Mesendoderm (in vitro differentiated cells): ENCODE results near the gene BOC.

Experiments
- DNase-seq: peaks from one replicate; pipeline ENCODE4 v3.0.0; 2013
- H2AK5ac ChIP-seq: 2 replicates; pipeline ENCODE4 v1.6.1; 2013; ENCODE audit warnings: low read length, inconsistent platforms
- H2BK120ac ChIP-seq: 2 replicates; pipeline ENCODE4 v1.6.1; 2013; ENCODE audit warnings: low read depth, mild to moderate bottlenecking, low read length, moderate library complexity, mixed read lengths
- H2BK15ac ChIP-seq: replicated peaks from 2 replicates; pipeline ENCODE4 v1.6.1; 2013; ENCODE audit warnings: low read depth, mild to moderate bottlenecking, moderate library complexity
- H2BK5ac ChIP-seq: 2 replicates; pipeline ENCODE4 v1.6.1; 2013; ENCODE audit warnings: low read length, inconsistent platforms
- H3K18ac ChIP-seq: 2 replicates; pipeline ENCODE4 v1.6.1; 2013; ENCODE audit warnings: mild to moderate bottlenecking, low read length, mixed read lengths
- H3K23ac ChIP-seq: one replicate; pipeline ENCODE4 v1.6.1; 2013; ENCODE audit warnings: low read length
- H3K27ac ChIP-seq: 2 replicates; pipeline ENCODE4 v1.5.1; 2013; ENCODE audit warnings: low read depth, mild to moderate bottlenecking, inconsistent platforms, low read length, moderate library complexity
- H3K27me3 ChIP-seq: 2 replicates; pipeline ENCODE4 v1.6.1; 2013; ENCODE audit warnings: low read length, control low read depth, mild to moderate bottlenecking, inconsistent platforms; ENCODE audit not compliant: insufficient read depth, poor library complexity
- H3K36me3 ChIP-seq: 2 replicates; pipeline ENCODE4 v1.6.1; 2013; ENCODE audit warnings: low read length, inconsistent platforms; ENCODE audit not compliant: control insufficient read depth, insufficient read depth
- H3K4ac ChIP-seq: one replicate; pipeline ENCODE4 v1.6.1; 2013; ENCODE audit warnings: low read depth, mild to moderate bottlenecking, low read length, moderate library complexity
- H3K4me1 ChIP-seq: 2 replicates; pipeline ENCODE4 v1.6.1; 2013; ENCODE audit warnings: low read depth, low read length, inconsistent platforms; ENCODE audit not compliant: control insufficient read depth
- H3K4me2 ChIP-seq: 2 replicates; pipeline ENCODE4 v1.6.1; 2013; ENCODE audit warnings: low read length
- H3K4me3 ChIP-seq: 2 replicates; pipeline ENCODE4 v1.5.1; 2013; ENCODE audit warnings: mild to moderate bottlenecking, low read length
- H3K56ac ChIP-seq: one replicate; pipeline ENCODE4 v1.6.1; 2013; ENCODE audit warnings: low read length
- H3K79me1 ChIP-seq: 2 replicates; pipeline ENCODE4 v1.6.1; 2013; ENCODE audit warnings: low read length, inconsistent platforms
- H3K79me2 ChIP-seq: 2 replicates; pipeline ENCODE4 v1.6.1; 2013; ENCODE audit warnings: mild to moderate bottlenecking, low read length; ENCODE audit not compliant: control insufficient read depth, insufficient read depth
- H3K9ac ChIP-seq: 2 replicates; pipeline ENCODE4 v1.6.1; 2013; ENCODE audit warnings: low read length, inconsistent platforms
- H4K5ac ChIP-seq: one replicate; pipeline ENCODE4 v1.6.1; 2013; ENCODE audit warnings: low read length
- H4K8ac ChIP-seq: one replicate; pipeline ENCODE4 v1.6.1; 2013; ENCODE audit warnings: low read depth, mild to moderate bottlenecking, control low read depth, low read length, moderate library complexity
- WGBS: extraction: QIAGEN DNeasy Blood & Tissue Kit; methylation state at CpG from one replicate; pipeline ENCODE4 v1.1.7; 2013; ENCODE audit warnings: low lambda C conversion rate, missing lambda C conversion rate; ENCODE audit not compliant: insufficient coverage; ENCODE audit errors: extremely low coverage; 5-methylcytosine and 5-hydroxymethylcytosine counted together

Gene BOC

DNA sequence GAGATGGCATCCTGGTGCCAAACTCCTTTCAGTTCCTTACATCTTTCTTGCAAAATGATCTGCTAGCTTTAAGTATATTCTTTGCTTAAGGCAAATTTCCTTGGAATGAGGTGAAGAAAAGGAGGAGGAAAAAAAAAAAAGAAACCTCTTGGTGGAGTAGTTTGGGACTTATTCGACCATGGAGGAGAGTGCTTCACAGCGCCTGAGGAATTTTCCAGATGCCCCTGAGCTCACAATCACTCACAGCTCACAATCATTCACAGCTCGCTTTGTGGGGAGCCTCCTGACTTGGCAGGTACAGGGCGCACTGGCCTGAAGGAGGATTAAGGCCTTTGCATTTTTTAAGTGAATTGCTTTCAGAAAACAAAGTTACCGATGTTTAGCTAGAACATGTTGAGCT, 53.9 kb downstream of the BOC start:
- no peaks in the 10 kb centered on the region for H3K27me3 ChIP-seq
- no peak overlapping the region for H3K56ac ChIP-seq
- peaks cover 3% of the 10 kb centered on the region for H3K4me1 ChIP-seq
- H3K9ac ChIP-seq = no peak overlapping the region
- H3K4me2 ChIP-seq = no peak overlapping the region
- no peak overlapping the region for H4K8ac ChIP-seq
- no peak overlapping the region for H3K4me3 ChIP-seq
- no peak for DNase-seq
- no peak overlapping the region for H2BK120ac ChIP-seq
- no peak overlapping the region for H3K27ac ChIP-seq
- no peaks in the 10 kb centered on the region for H3K36me3 ChIP-seq
- no peak overlapping the region for H2BK5ac ChIP-seq
- no CpG with 5 or more reads among the region's 5 CpGs for WGBS
- H3K18ac ChIP-seq = no peak overlapping the region
- H3K79me1 ChIP-seq = no peaks in the 10 kb centered on the region
- no peak overlapping the region for H2AK5ac ChIP-seq
- H3K79me2 ChIP-seq = no peaks in the 10 kb centered on the region
- H2BK15ac ChIP-seq = no peak overlapping the region
- H3K23ac ChIP-seq = no peak overlapping the region
- H4K5ac ChIP-seq = no peak overlapping the region
- no peak overlapping the region for H3K4ac ChIP-seq

DNA sequence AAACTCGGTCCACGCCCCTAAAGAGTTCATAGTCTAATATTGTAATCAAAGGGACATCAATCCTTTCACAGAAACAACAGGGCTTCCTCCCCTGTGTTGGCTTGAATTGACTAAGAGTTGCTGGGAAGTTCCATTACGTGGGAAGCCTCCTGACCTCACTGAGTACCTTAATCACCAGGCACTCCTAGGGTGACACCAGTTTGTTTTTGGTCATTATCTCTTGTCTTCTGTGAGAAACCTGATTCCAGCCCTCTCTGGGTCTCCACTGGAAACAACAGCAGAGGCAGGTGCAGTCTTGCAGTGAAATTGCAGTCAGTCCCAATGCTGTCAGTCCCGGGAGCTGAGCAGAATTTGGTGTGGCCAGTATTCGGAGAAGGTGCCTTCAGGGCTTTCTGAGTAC, 55.4 kb downstream of the BOC start:
- H4K5ac ChIP-seq = no peak overlapping the region
- no peak overlapping the region for H3K27ac ChIP-seq
- no peak overlapping the region for H3K4me3 ChIP-seq
- H4K8ac ChIP-seq = no peak overlapping the region
- no peak overlapping the region for H3K18ac ChIP-seq
- H2BK5ac ChIP-seq = no peak overlapping the region
- H3K9ac ChIP-seq = no peak overlapping the region
- H2AK5ac ChIP-seq = no peak overlapping the region
- H2BK120ac ChIP-seq = no peak overlapping the region
- H3K4me2 ChIP-seq = no peak overlapping the region
- H3K36me3 ChIP-seq = no peaks in the 10 kb centered on the region
- H3K79me2 ChIP-seq = no peaks in the 10 kb centered on the region
- peaks cover 3% of the 10 kb centered on the region for H3K4me1 ChIP-seq
- no peak overlapping the region for H3K4ac ChIP-seq
- H2BK15ac ChIP-seq = no peak overlapping the region
- WGBS = no CpG with 5 or more reads among the region's 5 CpGs
- no peak overlapping the region for H3K23ac ChIP-seq
- no peak for DNase-seq
- H3K56ac ChIP-seq = no peak overlapping the region
- H3K27me3 ChIP-seq = no peaks in the 10 kb centered on the region
- no peaks in the 10 kb centered on the region for H3K79me1 ChIP-seq

DNA sequence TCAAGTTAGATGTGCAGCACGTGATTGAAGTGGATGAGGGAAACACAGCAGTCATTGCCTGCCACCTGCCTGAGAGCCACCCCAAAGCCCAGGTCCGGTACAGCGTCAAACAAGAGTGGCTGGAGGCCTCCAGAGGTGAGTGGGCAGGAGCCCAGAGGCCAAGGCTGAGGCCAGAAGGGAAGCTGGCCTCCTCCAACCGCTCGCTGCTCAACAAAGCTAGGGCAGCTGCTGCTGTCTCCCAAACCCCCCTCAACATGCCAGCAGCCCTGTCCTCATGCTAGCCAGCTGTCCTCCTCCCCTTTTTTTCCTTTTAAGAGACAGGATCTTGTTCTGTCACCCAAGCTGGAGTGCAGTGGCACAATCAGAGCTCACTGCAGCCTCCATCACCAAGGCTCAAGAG, 57.0 kb downstream of the BOC start:
- H2AK5ac ChIP-seq = no peak overlapping the region
- H3K23ac ChIP-seq = no peak overlapping the region
- peaks cover 3% of the 10 kb centered on the region for H3K4me1 ChIP-seq
- no peaks in the 10 kb centered on the region for H3K79me1 ChIP-seq
- H3K4ac ChIP-seq = no peak overlapping the region
- no peak overlapping the region for H3K18ac ChIP-seq
- H3K27ac ChIP-seq = no peak overlapping the region
- no peak overlapping the region for H3K4me2 ChIP-seq
- DNase-seq = no peak
- no peak overlapping the region for H3K9ac ChIP-seq
- H3K27me3 ChIP-seq = no peaks in the 10 kb centered on the region
- WGBS = no CpG with 5 or more reads among the region's 5 CpGs
- no peaks in the 10 kb centered on the region for H3K79me2 ChIP-seq
- H3K56ac ChIP-seq = no peak overlapping the region
- no peak overlapping the region for H3K4me3 ChIP-seq
- no peak overlapping the region for H2BK15ac ChIP-seq
- no peaks in the 10 kb centered on the region for H3K36me3 ChIP-seq
- no peak overlapping the region for H2BK5ac ChIP-seq
- no peak overlapping the region for H4K8ac ChIP-seq
- H2BK120ac ChIP-seq = no peak overlapping the region
- H4K5ac ChIP-seq = no peak overlapping the region

DNA sequence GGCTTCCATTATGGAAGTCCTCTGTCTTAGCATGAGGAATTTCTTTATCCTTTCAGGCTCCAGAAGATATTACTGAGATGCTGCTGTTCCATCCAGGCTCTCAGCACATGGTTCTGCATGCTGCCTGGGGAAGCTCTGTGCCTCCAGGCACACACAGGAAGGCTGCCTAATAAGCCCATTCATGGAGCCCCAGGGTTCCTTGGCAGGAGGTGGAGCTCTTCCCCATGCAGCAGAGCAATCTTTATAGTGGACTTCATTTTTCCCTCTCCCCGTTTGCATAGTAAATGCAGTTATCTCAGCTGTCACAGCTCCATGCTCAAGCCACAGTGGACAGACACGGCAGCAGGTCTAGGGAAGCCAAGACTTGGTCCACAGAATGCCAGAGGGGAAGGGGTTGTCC, 57.6 kb downstream of the BOC start:
- no peaks in the 10 kb centered on the region for H3K27me3 ChIP-seq
- H2AK5ac ChIP-seq = no peak overlapping the region
- H3K4me3 ChIP-seq = no peak overlapping the region
- no peak overlapping the region for H2BK15ac ChIP-seq
- H3K18ac ChIP-seq = no peak overlapping the region
- DNase-seq = no peak
- no peak overlapping the region for H3K9ac ChIP-seq
- H2BK120ac ChIP-seq = no peak overlapping the region
- H3K4ac ChIP-seq = no peak overlapping the region
- no CpG with 5 or more reads among the region's 2 CpGs for WGBS
- no peak overlapping the region for H3K23ac ChIP-seq
- H3K79me2 ChIP-seq = no peaks in the 10 kb centered on the region
- no peaks in the 10 kb centered on the region for H3K36me3 ChIP-seq
- no peak overlapping the region for H3K56ac ChIP-seq
- H4K8ac ChIP-seq = no peak overlapping the region
- H3K4me1 ChIP-seq = peaks cover 3% of the 10 kb centered on the region
- no peak overlapping the region for H4K5ac ChIP-seq
- no peak overlapping the region for H3K4me2 ChIP-seq
- no peak overlapping the region for H2BK5ac ChIP-seq
- H3K79me1 ChIP-seq = no peaks in the 10 kb centered on the region
- no peak overlapping the region for H3K27ac ChIP-seq

DNA sequence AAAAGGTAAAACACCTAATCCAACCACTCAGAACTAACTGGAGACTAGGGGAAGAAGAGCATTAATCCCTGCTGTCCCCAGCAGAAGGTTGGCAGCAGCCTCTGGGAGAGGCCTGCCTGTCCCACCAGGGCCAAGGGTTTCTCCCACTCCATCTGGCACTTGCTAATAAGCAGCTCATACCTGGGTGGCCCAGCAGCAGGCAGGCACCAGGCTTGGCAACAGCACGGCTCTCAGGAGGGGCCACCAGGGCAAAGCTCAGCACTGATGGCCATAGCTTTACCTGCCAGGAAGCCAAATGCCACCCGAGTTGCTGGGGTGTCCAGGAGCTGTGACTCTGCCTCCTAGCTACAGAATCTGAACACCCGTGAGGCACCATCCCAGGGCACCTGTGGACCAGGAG, 58.3 kb downstream of the BOC start:
- WGBS = no CpG with 5 or more reads among the region's 3 CpGs
- Histone ChIP-seq H2AK5ac (no peak overlapping the region), H4K5ac (no peak overlapping the region), H3K27me3 (no peaks in the 10 kb centered on the region), H3K4me3 (no peak overlapping the region), H3K9ac (no peak overlapping the region), H3K36me3 (no peaks in the 10 kb centered on the region), H2BK5ac (no peak overlapping the region), H3K4ac (no peak overlapping the region), H3K79me2 (no peaks in the 10 kb centered on the region), H2BK120ac (no peak overlapping the region), H3K56ac (no peak overlapping the region), H2BK15ac (no peak overlapping the region), H3K18ac (no peak overlapping the region), H3K23ac (no peak overlapping the region), H4K8ac (no peak overlapping the region), H3K79me1 (no peaks in the 10 kb centered on the region), H3K27ac (no peak overlapping the region), H3K4me1 (peaks cover 3% of the 10 kb centered on the region), H3K4me2 (no peak overlapping the region)
- DNase-seq = no peak

DNA sequence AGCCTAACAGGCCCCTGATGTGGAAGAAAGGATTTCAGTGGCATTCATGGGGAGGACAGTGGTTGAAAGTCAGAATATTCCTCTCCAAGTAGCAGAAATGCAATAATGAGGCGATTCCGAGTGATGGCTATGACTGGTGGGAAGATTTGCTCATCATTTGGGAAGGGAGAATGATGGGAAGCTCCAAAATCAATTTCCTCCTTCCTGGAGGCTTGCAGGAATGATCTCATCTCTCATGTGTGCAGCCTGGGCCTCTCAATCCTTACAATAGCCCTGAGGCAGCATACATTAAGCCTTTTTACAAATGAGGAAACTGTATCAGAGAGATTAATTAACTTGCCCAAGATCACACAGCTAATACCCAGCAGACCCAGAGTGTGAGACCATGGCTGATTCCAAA, 58.7 kb downstream of the BOC start:
- no peak overlapping the region for H3K4me3 ChIP-seq
- no peak for DNase-seq
- H3K23ac ChIP-seq = no peak overlapping the region
- no peaks in the 10 kb centered on the region for H3K79me1 ChIP-seq
- no peak overlapping the region for H2AK5ac ChIP-seq
- no peak overlapping the region for H4K8ac ChIP-seq
- no peak overlapping the region for H2BK120ac ChIP-seq
- H3K36me3 ChIP-seq = no peaks in the 10 kb centered on the region
- H2BK15ac ChIP-seq = no peak overlapping the region
- no peak overlapping the region for H3K18ac ChIP-seq
- no peaks in the 10 kb centered on the region for H3K27me3 ChIP-seq
- no peak overlapping the region for H3K4me2 ChIP-seq
- H3K79me2 ChIP-seq = no peaks in the 10 kb centered on the region
- no peak overlapping the region for H2BK5ac ChIP-seq
- no peak overlapping the region for H3K9ac ChIP-seq
- H3K27ac ChIP-seq = no peak overlapping the region
- H4K5ac ChIP-seq = no peak overlapping the region
- no peak overlapping the region for H3K4ac ChIP-seq
- peaks cover 3% of the 10 kb centered on the region for H3K4me1 ChIP-seq
- no CpG with 5 or more reads among the region's 2 CpGs for WGBS
- no peak overlapping the region for H3K56ac ChIP-seq
